ENCODE data around the gene SH3GL2. TPM values are rescaled to one million over a fixed set of nuclear protein-coding genes. Genes with fewer than 3 reads are reported as not detected.

The SH3GL2 gene
- total and polyA plus RNA-seq, 7 experiments from 2014 or later: not detected

- no peak for ATAC-seq
- H3K4me1 ChIP-seq (ENCODE audit: control insufficient read depth in 2 of 2, insufficient read depth in 2 of 2, low read length in 2 of 2): no peaks in the 10 kb centered on the region
- Mint-ChIP-seq H3K36me3 (no peaks in the 10 kb centered on the region), H3K9me3 (peaks cover 0 to 4% (median 0%) of the 10 kb centered on the region in 11 donors), H3K27ac (no peak overlapping the region), H3K27me3 (no peaks in the 10 kb centered on the region), H3K4me3 (no peak overlapping the region), H3K4me1 (no peaks in the 10 kb centered on the region)
- H3K27me3 ChIP-seq (ENCODE audit: control insufficient read depth in 2 of 2, insufficient read depth in 2 of 2, low read length in 2 of 2): no peaks in the 10 kb centered on the region
- intact Hi-C loops (cut with micrococcal nuclease): no loop called here
- no peaks in the 10 kb centered on the region for H3K9me3 ChIP-seq (ENCODE audit: control insufficient read depth in 2 of 3, low read length in 3 of 3)
- no peaks in the 10 kb centered on the region for H3K36me3 ChIP-seq (ENCODE audit: control insufficient read depth in 2 of 3, insufficient read depth in 3 of 3, low read length in 3 of 3)
- no peak overlapping the region for H3K4me3 ChIP-seq (ENCODE audit: low read length)
- ChIA-PET POLR2A (no interaction called here), CTCF (no interaction called here)
- H3K27ac ChIP-seq (ENCODE audit: low read depth, low read length): no peak overlapping the region
- no peak for DNase-seq
Measured at GRCh38 chr9:17772223-17772622, 193.4 kb downstream of the SH3GL2 start.

- CTCF ChIA-PET: no interaction called here
- H3K36me3 ChIP-seq (ENCODE audit: control insufficient read depth in 2 of 3, insufficient read depth in 3 of 3, low read length in 3 of 3): no peaks in the 10 kb centered on the region
- no peak overlapping the region for H3K27ac ChIP-seq (ENCODE audit: low read depth, low read length)
- H3K4me3 ChIP-seq (ENCODE audit: low read length): no peak overlapping the region
- DNase-seq (no peak), ATAC-seq (no peak)
- Mint-ChIP-seq H3K27me3 (no peaks in the 10 kb centered on the region), H3K27ac (no peak overlapping the region), H3K4me1 (no peaks in the 10 kb centered on the region), H3K4me3 (no peak overlapping the region), H3K36me3 (no peaks in the 10 kb centered on the region), H3K9me3 (peaks cover 0 to 10% (median 4%) of the 10 kb centered on the region in 11 donors)
- H3K9me3 ChIP-seq (ENCODE audit: control insufficient read depth in 2 of 3, low read length in 3 of 3): no peaks in the 10 kb centered on the region
- POLR2A ChIA-PET: no interaction called here
- no peaks in the 10 kb centered on the region for H3K27me3 ChIP-seq (ENCODE audit: control insufficient read depth in 2 of 2, insufficient read depth in 2 of 2, low read length in 2 of 2)
- intact Hi-C loops (cut with micrococcal nuclease): no loop called here
- no peaks in the 10 kb centered on the region for H3K4me1 ChIP-seq (ENCODE audit: control insufficient read depth in 2 of 2, insufficient read depth in 2 of 2, low read length in 2 of 2)
Measured at GRCh38 chr9:17775656-17776055, 196.8 kb downstream of the SH3GL2 start.

- Mint-ChIP-seq H3K27ac (no peak overlapping the region), H3K27me3 (no peaks in the 10 kb centered on the region), H3K4me3 (no peak overlapping the region), H3K9me3 (peaks cover 0 to 10% (median 4%) of the 10 kb centered on the region in 11 donors), H3K36me3 (no peaks in the 10 kb centered on the region), H3K4me1 (no peaks in the 10 kb centered on the region)
- CTCF ChIA-PET: no interaction called here
- H3K4me1 ChIP-seq (ENCODE audit: control insufficient read depth in 2 of 2, insufficient read depth in 2 of 2, low read length in 2 of 2): no peaks in the 10 kb centered on the region
- intact Hi-C loops (cut with micrococcal nuclease): no loop called here
- no peak overlapping the region for H3K27ac ChIP-seq (ENCODE audit: low read depth, low read length)
- no peak for ATAC-seq
- H3K36me3 ChIP-seq (ENCODE audit: control insufficient read depth in 2 of 3, insufficient read depth in 3 of 3, low read length in 3 of 3): no peaks in the 10 kb centered on the region
- H3K9me3 ChIP-seq (ENCODE audit: control insufficient read depth in 2 of 3, low read length in 3 of 3): no peaks in the 10 kb centered on the region
- no peak overlapping the region for H3K4me3 ChIP-seq (ENCODE audit: low read length)
- POLR2A ChIA-PET: no interaction called here
- no peak for DNase-seq
- H3K27me3 ChIP-seq (ENCODE audit: control insufficient read depth in 2 of 2, insufficient read depth in 2 of 2, low read length in 2 of 2): no peaks in the 10 kb centered on the region
Measured at GRCh38 chr9:17776735-17777134, 197.9 kb downstream of the SH3GL2 start.

GRCh38 chr9:17777465-17777864, 198.6 kb downstream of the SH3GL2 start:
- Histone ChIP-seq H3K27ac (ENCODE audit: low read depth, low read length) (no peak overlapping the region), H3K27me3 (ENCODE audit: control insufficient read depth in 2 of 2, insufficient read depth in 2 of 2, low read length in 2 of 2) (no peaks in the 10 kb centered on the region), H3K4me1 (ENCODE audit: control insufficient read depth in 2 of 2, insufficient read depth in 2 of 2, low read length in 2 of 2) (no peaks in the 10 kb centered on the region), H3K4me3 (ENCODE audit: low read length) (no peak overlapping the region), H3K9me3 (ENCODE audit: control insufficient read depth in 2 of 3, low read length in 3 of 3) (no peaks in the 10 kb centered on the region), H3K36me3 (ENCODE audit: control insufficient read depth in 2 of 3, insufficient read depth in 3 of 3, low read length in 3 of 3) (no peaks in the 10 kb centered on the region)
- ChIA-PET POLR2A (no interaction called here), CTCF (no interaction called here)
- Mint-ChIP-seq H3K36me3 (no peaks in the 10 kb centered on the region), H3K4me1 (no peaks in the 10 kb centered on the region), H3K27me3 (no peaks in the 10 kb centered on the region), H3K9me3 (peaks cover 0 to 14% (median 6%) of the 10 kb centered on the region in 11 donors), H3K27ac (no peak overlapping the region), H3K4me3 (no peak overlapping the region)
- ATAC-seq (no peak), DNase-seq (no peak)
- intact Hi-C loops (cut with micrococcal nuclease): no loop called here

GRCh38 chr9:17782430-17783149, 203.7 kb downstream of the SH3GL2 start:
- Mint-ChIP-seq H3K27ac (no peak overlapping the region), H3K4me3 (no peak overlapping the region)

GRCh38 chr9:17783227-17783626, 204.4 kb downstream of the SH3GL2 start:
- Histone ChIP-seq H3K9me3 (ENCODE audit: control insufficient read depth in 2 of 3, low read length in 3 of 3) (no peaks in the 10 kb centered on the region), H3K4me1 (ENCODE audit: control insufficient read depth in 2 of 2, insufficient read depth in 2 of 2, low read length in 2 of 2) (no peaks in the 10 kb centered on the region), H3K36me3 (ENCODE audit: control insufficient read depth in 2 of 3, insufficient read depth in 3 of 3, low read length in 3 of 3) (no peaks in the 10 kb centered on the region), H3K27ac (ENCODE audit: low read depth, low read length) (no peak overlapping the region), H3K27me3 (ENCODE audit: control insufficient read depth in 2 of 2, insufficient read depth in 2 of 2, low read length in 2 of 2) (no peaks in the 10 kb centered on the region), H3K4me3 (ENCODE audit: low read length) (no peak overlapping the region)
- ATAC-seq (no peak), DNase-seq (no peak)
- Mint-ChIP-seq H3K27me3 (peaks cover 0 to 4% (median 0%) of the 10 kb centered on the region in 5 donors), H3K27ac (no peak overlapping the region), H3K4me3 (no peak overlapping the region), H3K4me1 (no peaks in the 10 kb centered on the region), H3K36me3 (no peaks in the 10 kb centered on the region), H3K9me3 (peaks cover 0 to 14% (median 6%) of the 10 kb centered on the region in 11 donors)
- intact Hi-C loops (cut with micrococcal nuclease): no loop called here
- CTCF ChIA-PET: no interaction called here
- POLR2A ChIA-PET: no interaction called here

More at GRCh38 chr9:17782430-17783149, 203.7 kb downstream of the SH3GL2 start:
- Histone ChIP-seq H3K9me3 (ENCODE audit: control insufficient read depth in 2 of 3, low read length in 3 of 3) (no peaks in the 10 kb centered on the region), H3K4me3 (ENCODE audit: low read length) (no peak overlapping the region), H3K27ac (ENCODE audit: low read depth, low read length) (no peak overlapping the region), H3K27me3 (ENCODE audit: control insufficient read depth in 2 of 2, insufficient read depth in 2 of 2, low read length in 2 of 2) (no peaks in the 10 kb centered on the region), H3K36me3 (ENCODE audit: control insufficient read depth in 2 of 3, insufficient read depth in 3 of 3, low read length in 3 of 3) (no peaks in the 10 kb centered on the region), H3K4me1 (ENCODE audit: control insufficient read depth in 2 of 2, insufficient read depth in 2 of 2, low read length in 2 of 2) (no peaks in the 10 kb centered on the region)
- ATAC-seq (no peak), DNase-seq (no peak)
- no peaks in the 10 kb centered on the region for H3K4me1 Mint-ChIP-seq
- peaks cover 0 to 4% (median 0%) of the 10 kb centered on the region in 5 donors for H3K27me3 Mint-ChIP-seq
- intact Hi-C loops (cut with micrococcal nuclease): no loop called here
- H3K36me3 Mint-ChIP-seq: no peaks in the 10 kb centered on the region
- ChIA-PET CTCF (no interaction called here), POLR2A (no interaction called here)
- H3K9me3 Mint-ChIP-seq: peaks cover 0 to 14% (median 8%) of the 10 kb centered on the region in 11 donors

- no peaks in the 10 kb centered on the region for H3K4me1 ChIP-seq (ENCODE audit: control insufficient read depth in 2 of 2, insufficient read depth in 2 of 2, low read length in 2 of 2)
- peaks cover 0 to 4% (median 0%) of the 10 kb centered on the region in 5 donors for H3K27me3 Mint-ChIP-seq
- H3K36me3 ChIP-seq (ENCODE audit: control insufficient read depth in 2 of 3, insufficient read depth in 3 of 3, low read length in 3 of 3): no peaks in the 10 kb centered on the region
- POLR2A ChIA-PET: no interaction called here
- intact Hi-C loops (cut with micrococcal nuclease): no loop called here
- no peaks in the 10 kb centered on the region for H3K4me1 Mint-ChIP-seq
- no peaks in the 10 kb centered on the region for H3K27me3 ChIP-seq (ENCODE audit: control insufficient read depth in 2 of 2, insufficient read depth in 2 of 2, low read length in 2 of 2)
- no peak overlapping the region for H3K27ac ChIP-seq (ENCODE audit: low read depth, low read length)
- CTCF ChIA-PET: no interaction called here
- DNase-seq (no peak), ATAC-seq (no peak)
- no peak overlapping the region for H3K4me3 Mint-ChIP-seq
- H3K9me3 Mint-ChIP-seq: peaks cover 0 to 8% (median 0%) of the 10 kb centered on the region in 11 donors
- H3K36me3 Mint-ChIP-seq: no peaks in the 10 kb centered on the region
- no peaks in the 10 kb centered on the region for H3K9me3 ChIP-seq (ENCODE audit: control insufficient read depth in 2 of 3, low read length in 3 of 3)
- no peak overlapping the region for H3K27ac Mint-ChIP-seq
- no peak overlapping the region for H3K4me3 ChIP-seq (ENCODE audit: low read length)
Measured at GRCh38 chr9:17789316-17789715, 210.4 kb downstream of the SH3GL2 start.
